NCI-H82 (cell line): Measurements from ENCODE around the gene NUAK1.
"Not testable (repeated sequence)": the region's sequence is repeated elsewhere in the genome, so short reads cannot be mapped to it uniquely, and the experiment has no call there.

Experiments used
- DNase-seq: peaks from one replicate; lab custom pipeline; 2025; lab: John Stamatoyannopoulos, UW

Gene NUAK1

DNA sequence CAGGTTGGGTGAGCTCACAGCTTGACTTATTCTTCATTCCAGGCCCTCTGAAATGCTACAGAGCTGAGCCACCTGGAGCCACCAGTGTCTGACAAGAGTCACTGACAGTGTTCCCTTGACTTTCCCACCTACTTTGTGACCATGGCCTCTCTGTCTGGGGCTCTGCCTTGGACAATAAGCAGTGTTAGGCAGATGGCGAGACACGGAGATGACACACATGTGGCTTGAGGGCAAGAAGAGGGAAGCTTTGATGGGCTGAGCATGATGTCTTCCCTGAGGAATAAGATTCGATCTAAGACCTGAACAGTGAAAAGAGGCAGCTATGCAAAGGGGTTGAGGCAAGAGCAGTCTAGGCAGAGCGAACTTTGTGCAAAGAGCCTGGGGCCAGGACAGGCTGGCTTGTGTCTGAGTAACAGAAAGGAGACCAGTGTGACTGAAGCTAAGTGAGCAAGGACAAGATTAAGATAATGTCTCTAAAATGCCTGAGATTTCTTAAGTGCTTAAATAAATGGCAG is 105.5 kb downstream of the NUAK1 start:
- no peak for DNase-seq

DNA sequence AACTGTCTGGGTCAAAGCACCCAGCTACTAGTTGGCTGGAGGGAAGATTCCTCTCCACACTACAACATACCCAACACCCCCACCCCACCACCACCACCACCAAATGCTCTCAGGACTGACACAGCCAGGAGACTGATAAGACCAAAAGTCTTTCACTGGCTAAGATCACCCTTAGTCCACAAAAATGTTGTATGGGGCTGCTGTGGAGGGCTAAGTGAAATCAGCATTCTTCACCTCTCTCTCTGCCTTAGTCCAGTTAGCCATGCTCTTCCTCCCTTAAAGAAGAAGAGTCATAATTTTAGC is 106.2 kb downstream of the NUAK1 start:
- DNase-seq, result no peak

DNA sequence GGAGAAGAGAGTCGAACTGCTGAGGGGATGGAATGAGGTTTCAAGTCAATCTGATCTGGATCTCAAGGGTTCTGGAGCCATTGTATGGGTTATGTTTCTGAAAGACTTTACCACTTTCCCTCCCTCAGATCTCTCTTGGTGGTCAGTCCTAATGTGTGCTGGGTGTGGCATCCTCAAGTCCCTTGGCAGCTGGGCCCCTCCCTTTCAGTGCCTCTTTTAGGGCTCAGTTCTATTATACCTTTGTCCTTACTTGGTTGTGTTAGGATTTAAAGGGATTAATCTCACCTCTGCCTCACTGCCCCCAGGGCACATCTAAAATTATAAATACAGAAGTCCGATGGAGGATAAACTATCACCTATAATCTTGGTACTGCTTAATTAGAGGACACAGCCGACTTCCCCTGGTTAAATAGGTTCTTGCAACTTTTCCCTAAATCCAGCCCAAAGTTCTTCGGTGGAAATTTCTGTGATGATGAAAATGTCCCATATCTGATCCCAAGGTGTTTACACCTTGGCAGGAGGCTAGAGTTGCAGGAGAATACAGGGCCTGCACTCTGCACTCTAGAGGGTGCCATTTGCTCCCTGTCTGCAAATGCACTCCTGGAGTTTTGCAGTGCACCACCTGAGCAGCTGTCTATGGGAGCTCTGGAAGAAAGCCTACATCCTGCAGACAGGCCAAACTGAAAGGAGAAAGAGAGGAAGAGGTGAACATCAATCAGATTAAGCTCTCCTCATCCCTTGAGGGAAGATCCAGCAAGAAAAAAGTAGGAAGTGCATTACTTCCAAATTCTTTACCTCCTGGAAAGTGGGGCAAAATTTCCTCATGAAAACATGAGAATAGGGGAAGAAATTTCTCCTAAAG is 106.8 kb downstream of the NUAK1 start:
- DNase-seq, result no peak

DNA sequence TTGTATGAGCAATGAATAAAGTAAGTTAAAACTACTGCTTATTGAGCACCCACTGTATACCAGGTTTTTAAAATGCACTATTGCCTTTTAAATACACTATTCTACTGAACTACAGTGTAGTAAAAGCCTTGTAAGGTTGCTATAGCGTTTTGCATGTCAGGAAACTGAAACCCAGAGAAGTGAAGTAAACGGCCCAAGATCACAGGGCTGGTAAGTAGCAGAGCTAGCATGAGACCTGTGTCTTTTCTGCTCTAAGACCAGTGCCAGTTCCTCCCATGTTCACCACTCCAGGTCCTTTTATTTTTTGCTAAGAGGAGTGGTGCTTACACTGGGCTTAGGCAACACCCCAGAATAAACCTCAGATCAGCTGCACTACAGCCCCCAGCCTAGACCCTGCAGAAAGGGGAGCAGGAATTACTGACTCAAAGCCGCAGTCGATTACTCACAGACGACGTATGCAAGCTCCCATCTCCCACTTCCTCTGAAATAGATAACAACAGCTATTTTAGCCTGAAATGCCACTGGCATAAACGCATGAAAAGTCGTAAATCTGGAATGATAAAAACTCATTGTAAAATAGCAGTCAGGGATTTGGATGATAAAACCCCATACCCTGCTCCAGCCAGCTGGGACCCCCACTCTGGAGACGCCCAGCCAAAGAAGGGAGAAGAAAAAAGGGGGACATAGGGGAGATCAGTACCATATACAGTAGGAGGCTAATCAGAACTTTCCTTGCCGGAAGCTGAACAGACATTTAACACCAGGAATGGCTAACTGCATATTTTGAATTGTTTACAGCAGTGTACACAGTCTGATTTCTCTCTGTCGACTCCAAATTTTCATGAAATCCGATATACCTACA is 108.3 kb downstream of the NUAK1 start:
- no peak for DNase-seq

DNA sequence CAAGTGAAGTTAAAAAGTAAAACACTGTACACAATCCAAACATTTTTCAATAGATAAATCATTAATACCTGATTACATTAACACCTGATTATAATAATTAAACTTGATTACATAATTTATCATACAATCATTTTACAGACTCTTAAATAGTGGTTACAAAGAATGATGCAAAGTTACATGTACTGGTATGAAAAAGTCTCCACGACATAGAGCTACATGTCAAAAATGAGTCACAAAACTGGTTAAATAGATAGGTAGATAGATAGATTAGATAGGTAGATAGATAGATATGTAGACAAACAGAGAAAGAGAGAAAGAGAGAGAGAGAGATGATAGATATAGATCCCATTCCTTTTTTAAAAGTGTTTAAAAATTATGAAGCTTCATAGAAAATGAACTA is 109.2 kb downstream of the NUAK1 start:
- DNase-seq, result no peak

DNA sequence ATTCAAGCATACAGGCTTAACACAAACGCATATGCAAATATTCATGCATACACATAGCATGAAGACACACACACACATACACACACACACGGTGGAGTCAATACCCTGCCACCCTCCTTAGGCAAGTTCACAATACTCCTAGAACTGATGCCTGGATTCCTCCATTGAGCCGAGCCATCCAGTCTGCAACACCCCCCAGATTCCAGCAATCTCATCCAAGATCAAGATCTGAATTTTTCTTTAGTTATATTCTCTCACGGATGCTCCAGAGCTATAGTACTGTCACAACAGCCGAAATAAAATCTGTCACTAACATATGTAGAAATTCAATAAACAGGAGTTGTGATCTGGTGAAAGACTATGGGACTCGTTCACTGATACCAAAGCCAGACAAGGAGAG is 110.8 kb downstream of the NUAK1 start:
- no peak for DNase-seq

DNA sequence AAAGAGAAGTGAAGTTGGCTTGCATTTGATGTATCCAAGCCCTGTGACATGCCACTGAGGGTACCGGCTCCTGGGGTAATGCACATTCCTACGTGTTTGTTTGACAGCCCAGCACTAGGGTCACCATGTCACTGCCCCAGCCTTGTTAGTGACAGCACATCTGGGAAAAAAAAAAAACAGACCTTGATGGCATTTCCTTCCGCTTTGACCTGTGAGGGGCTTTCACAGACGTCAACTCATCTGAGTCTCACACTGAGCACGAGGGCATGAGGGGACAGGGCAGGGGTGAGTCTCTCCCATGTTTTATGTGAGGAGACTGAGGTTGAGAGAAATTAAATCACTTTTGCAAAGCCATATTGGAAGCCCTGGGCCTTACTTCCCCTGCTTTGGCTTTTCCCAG is 111.5 kb downstream of the NUAK1 start:
- no peak for DNase-seq

DNA sequence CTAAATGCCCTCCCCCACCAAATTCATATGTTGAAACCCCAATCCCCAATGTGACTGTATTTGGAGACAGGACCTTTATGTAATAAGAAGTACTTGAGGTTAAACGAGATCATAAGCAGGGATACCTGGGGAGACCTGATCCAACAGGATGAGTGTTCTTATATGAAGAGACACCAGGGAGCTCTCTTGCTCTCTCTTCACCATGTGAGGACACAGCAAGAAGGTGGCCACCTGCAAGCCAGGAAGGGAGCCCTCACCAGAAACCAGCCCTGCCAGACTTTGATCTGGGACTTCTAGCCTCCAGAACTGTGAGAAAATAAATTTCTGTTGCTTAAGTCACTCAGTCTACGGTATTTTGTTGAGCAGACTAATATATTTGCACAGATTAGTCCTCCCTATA is 113.6 kb downstream of the NUAK1 start:
- no peak for DNase-seq

DNA sequence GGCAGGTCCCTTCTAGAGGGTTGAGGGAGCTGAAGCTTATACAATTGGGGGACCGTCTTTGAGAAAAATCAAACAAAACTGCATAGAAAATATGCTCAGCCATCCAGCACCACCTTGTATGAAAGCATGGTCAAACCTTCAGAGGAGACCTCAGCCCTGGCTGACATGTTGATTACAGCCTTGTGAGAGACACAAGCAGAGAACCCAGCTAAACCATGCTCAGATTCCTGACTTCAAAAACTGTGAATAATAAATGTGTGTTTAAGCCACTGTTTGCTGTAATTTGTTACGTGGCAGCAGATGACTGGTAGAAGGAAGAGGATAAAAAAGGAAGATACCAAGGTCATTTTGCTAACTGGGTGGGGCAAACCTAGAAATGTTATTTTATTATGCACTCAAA is 115.7 kb downstream of the NUAK1 start:
- no peak for DNase-seq

DNA sequence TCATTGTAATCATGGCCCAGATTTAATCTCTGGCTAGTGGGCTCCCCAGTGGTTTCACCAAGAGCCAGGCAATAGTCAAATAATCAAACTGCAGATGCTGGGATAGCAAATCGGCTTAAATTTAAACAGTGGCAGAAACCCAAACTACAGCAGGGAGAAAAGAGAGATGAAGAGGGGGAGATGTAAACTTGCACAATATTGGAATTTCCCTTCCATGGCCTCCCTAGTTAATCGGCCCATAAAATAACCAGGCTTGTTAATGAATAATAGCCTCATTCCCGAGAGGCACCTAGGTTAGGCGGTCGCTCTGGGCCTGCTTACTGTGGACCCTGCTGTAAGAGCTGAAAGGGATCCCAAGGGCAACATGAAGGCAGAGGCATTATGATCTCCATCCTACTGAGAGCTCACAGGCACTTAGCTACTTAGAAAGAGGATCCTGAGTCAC is 116.2 kb downstream of the NUAK1 start:
- peak; percentile 65 for DNase-seq

DNA sequence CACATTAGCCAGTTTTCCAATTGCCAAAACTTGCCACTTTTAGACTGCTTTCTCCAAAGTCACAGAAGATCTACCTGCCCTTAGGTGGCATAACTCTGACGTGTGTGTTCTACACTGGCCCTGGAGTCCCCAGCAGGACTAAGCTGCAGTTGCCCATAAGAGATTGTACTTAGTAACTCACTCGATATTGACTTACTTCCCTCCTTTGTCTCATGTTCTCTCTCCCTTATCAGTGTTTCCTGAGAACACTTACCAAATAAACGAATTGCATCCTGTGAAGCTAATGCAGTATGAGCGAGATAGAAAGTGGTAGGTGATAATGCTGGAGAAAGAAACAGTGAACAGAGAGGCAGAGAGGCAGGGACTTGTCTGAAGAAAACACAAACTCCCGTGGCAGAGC is 117.2 kb downstream of the NUAK1 start:
- DNase-seq, result no peak

DNA sequence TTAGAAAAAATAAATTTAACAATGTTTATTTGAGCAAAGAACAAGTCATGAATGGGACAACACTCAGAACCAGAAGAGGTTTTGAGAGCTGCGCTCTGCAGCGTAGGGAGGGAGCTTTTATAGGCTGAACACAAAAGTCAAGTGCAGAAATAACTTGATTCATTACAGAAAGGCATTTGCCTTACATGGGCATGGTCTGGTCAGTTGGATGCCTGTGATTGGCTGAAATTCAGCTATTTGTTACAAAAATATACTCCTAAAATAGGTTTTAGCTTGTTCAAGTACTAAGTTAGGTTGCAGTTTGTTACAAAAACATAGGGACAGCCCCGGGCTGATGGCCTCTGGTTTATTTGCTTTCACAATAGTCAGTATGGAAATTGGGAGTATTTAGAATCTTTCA is 118.0 kb downstream of the NUAK1 start:
- no peak for DNase-seq

DNA sequence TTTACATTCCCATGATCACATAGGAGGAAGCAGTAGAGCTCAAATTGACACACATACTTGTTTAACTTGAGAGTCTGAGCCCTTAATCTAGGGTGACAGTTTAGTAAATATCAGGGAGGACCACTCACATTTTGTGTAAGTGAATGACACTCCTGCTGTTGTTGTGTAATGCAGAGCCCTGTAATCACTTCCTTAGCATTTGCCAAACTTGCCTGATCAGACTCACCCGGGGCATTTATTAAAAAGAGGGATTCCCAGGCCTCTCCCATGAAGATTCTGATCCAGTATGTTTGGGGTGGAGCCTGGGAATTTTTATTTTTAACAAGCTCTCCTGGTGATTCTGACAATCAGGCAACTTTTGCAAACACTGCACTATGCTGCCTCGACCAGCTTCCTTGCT is 119.6 kb downstream of the NUAK1 start:
- DNase-seq, result no peak

DNA sequence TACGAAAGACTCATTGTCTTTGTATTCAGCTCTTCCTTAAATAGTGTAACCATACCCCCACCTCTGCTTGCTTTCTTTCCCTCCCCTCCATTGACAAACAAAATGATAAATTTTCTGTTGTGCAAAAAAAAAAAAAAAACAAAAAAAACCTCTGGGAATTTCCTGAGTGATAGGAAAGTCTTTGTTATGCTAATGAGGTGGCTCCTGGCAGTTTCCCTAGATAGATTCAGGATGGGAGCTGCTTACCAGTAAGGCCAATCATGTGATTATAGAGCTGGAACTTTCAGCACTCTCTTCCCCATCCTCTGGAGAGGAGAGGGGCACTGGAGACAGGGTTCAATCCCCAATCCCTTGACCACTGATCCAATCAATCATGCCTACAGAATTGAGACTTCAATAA is 120.5 kb downstream of the NUAK1 start:
- DNase-seq, result no peak

DNA sequence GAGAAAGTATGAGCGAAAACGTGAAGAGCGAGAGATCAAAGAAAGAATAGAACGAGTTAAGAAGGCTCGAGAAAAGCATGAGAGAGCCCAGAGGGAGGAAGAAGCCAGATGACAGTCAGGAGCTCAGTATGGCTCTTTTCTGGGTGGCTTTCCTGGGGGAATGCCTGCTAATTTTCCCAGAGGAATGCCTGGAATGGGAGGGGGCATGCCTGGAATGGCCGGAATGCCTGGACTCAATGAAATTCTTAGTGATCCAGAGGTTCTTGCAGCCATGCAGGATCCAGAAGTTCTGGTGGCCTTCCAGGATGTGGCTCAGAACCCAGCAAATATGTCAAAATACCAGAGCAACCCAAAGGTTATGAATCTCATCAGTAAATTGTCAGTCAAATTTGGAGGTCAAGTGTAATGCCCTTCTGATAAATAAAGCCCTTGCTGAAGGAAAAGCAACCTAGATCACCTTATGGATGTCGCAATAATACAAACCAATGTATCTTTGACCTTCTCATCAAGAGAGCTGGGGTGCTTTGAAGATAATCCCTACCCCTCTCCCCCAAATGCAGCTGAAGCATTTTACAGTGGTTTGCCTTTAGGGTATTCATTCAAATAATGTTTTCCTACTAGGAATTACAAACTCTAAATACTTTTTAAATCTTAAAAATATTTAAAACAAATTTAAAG is 122.0 kb downstream of the NUAK1 start:
- not testable (repeated sequence) for DNase-seq

DNA sequence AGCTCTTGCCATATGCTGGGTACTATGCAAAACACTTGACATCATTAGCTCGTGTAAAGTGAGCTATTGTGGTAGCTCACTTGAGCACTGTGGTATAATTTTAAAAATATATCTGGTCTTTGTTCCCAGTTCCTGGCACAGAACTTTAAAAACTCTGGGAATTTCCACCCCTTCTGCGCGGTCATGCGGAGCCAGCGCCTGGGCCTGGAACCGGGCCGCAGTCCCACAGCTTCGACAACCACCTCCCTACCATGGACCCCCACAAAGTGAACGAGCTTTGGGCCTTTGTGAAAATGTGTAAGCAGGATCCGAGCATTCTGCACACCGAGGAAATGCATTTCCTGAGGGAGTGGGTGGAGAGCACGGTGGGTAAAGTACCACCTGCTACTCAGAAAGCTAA is 123.1 kb downstream of the NUAK1 start:
- no peak for DNase-seq

DNA sequence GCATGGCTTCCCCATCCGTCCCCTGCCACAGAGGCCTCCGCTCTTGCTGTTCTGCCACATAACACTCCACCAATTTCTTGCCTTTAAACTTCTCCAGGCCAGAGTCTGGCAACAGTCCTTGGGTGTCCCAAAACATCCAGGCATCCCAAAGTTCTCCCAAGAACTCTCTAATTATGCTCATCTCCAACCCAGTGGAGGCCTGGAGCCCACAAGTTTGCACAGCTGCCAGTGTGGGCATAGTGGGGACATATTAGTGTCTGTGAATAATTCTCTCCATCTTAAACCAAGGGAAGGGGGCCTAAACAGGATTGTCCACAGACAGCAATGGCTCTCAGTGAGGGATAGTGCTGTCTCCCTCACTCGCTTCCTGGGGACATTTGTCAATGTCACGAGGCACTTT is 124.8 kb downstream of the NUAK1 start:
- no peak for DNase-seq
